ENCODE data around the gene TTC29.

GRCh38 chr4:146857298-146857697 lies 88.4 kb downstream of the TTC29 start:
- TF ChIP-seq CTCF (conservative IDR thresholded peaks at IDR 0.05; ENCODE audit: low read depth, low read length) (no peak), EZH2 (IDR thresholded peaks at IDR 0.05; ENCODE audit: borderline replicate concordance, low read depth, low read length, poor library complexity, severe bottlenecking) (no peak)

All from A673 (cell line).